H9 (cell line): ENCODE measurements around the gene PDE4B. TPM values are rescaled to one million over a fixed set of nuclear protein-coding genes. Genes with fewer than 3 reads are reported as not detected.

ENCODE experiments used
- DNase-seq: peaks from one replicate; pipeline ENCODE4 v3.0.0-alpha.2; 2017
- H2AFZ ChIP-seq: one replicate; pipeline ENCODE4 v1.6.1; 2013; ENCODE audit warnings: mild to moderate bottlenecking, low read length, control low read depth, moderate library complexity
- H2AK5ac ChIP-seq: 2 replicates; pipeline ENCODE4 v1.6.1; 2013; ENCODE audit warnings: low read length, control low read depth, mixed read lengths; ENCODE audit not compliant: insufficient read length
- H2BK120ac ChIP-seq: one replicate; pipeline ENCODE4 v1.6.1; 2013; ENCODE audit warnings: low read depth, mild to moderate bottlenecking, low read length, control low read depth, inconsistent platforms; ENCODE audit not compliant: poor library complexity, severe bottlenecking
- H2BK12ac ChIP-seq: 2 replicates; pipeline ENCODE4 v1.6.1; 2013; ENCODE audit warnings: low read length, control low read depth, mixed read lengths, low read depth; ENCODE audit not compliant: insufficient read length
- H2BK15ac ChIP-seq: 2 replicates; pipeline ENCODE4 v1.6.1; 2013; ENCODE audit warnings: low read depth, low read length, control low read depth
- H2BK20ac ChIP-seq: one replicate; pipeline ENCODE4 v1.6.1; 2013; ENCODE audit warnings: low read depth, mild to moderate bottlenecking, low read length, control low read depth, inconsistent platforms; ENCODE audit not compliant: poor library complexity, severe bottlenecking
- H2BK5ac ChIP-seq: 2 replicates; pipeline ENCODE4 v1.6.1; 2013; ENCODE audit warnings: low read length, control low read depth, mixed read lengths; ENCODE audit not compliant: insufficient read length
- H3K14ac ChIP-seq: 2 replicates; pipeline ENCODE4 v1.6.1; 2013; ENCODE audit warnings: low read length, control low read depth; ENCODE audit not compliant: insufficient read depth
- H3K18ac ChIP-seq: 2 replicates; pipeline ENCODE4 v1.6.1; 2013; ENCODE audit warnings: low read depth, mild to moderate bottlenecking, mixed read lengths, low read length, control low read depth; ENCODE audit not compliant: insufficient read length
- H3K23ac ChIP-seq: 2 replicates; pipeline ENCODE4 v1.6.1; 2013; ENCODE audit warnings: low read length, control low read depth, mixed read lengths, low read depth; ENCODE audit not compliant: insufficient read length
- H3K23me2 ChIP-seq: 2 replicates; pipeline ENCODE4 v1.6.1; 2013; ENCODE audit warnings: low read depth, mild to moderate bottlenecking, mixed read lengths, low read length, control low read depth; ENCODE audit not compliant: insufficient read length, poor library complexity, severe bottlenecking
- H3K27ac ChIP-seq: 2 replicates; pipeline ENCODE4 v1.5.1; 2013; ENCODE audit warnings: low read length, control low read depth, mixed read lengths, low read depth; ENCODE audit not compliant: insufficient read length
- H3K27me3 ChIP-seq: 2 replicates; pipeline ENCODE4 v1.6.1; 2013; ENCODE audit warnings: low read length, control low read depth, inconsistent platforms; ENCODE audit not compliant: insufficient read depth
- H3K4ac ChIP-seq: 2 replicates; pipeline ENCODE4 v1.6.1; 2013; ENCODE audit warnings: low read depth, mild to moderate bottlenecking, control low read depth, inconsistent platforms, low read length, moderate library complexity
- H3K4me1 ChIP-seq: 2 replicates; pipeline ENCODE4 v1.6.1; 2013; ENCODE audit warnings: low read length, control low read depth, inconsistent platforms; ENCODE audit not compliant: insufficient read depth
- H3K4me2 ChIP-seq: 2 replicates; pipeline ENCODE4 v1.6.1; 2013; ENCODE audit warnings: low read length, control low read depth, mixed read lengths; ENCODE audit not compliant: insufficient read length, insufficient read depth
- H3K56ac ChIP-seq: 2 replicates; pipeline ENCODE4 v1.6.1; 2013; ENCODE audit warnings: low read depth, mild to moderate bottlenecking, mixed read lengths, low read length, control low read depth; ENCODE audit not compliant: insufficient read length
- H3K79me1 ChIP-seq: 2 replicates; pipeline ENCODE4 v1.6.1; 2013; ENCODE audit warnings: low read depth, mild to moderate bottlenecking, moderate library complexity, low read length, control low read depth, inconsistent platforms; ENCODE audit not compliant: insufficient read depth, poor library complexity, severe bottlenecking
- H3K79me2 ChIP-seq: 2 replicates; pipeline ENCODE4 v1.6.1; 2013; ENCODE audit warnings: low read length, control low read depth, inconsistent platforms; ENCODE audit not compliant: insufficient read depth
- H3K9ac ChIP-seq: 2 replicates; pipeline ENCODE4 v1.6.1; 2013; ENCODE audit warnings: low read length, control low read depth, mixed read lengths; ENCODE audit not compliant: insufficient read length; ENCODE audit errors: extremely low read depth
- H3K9me3 ChIP-seq: one replicate; pipeline ENCODE4 v1.6.1; 2013; ENCODE audit warnings: low read depth, low read length, inconsistent platforms; ENCODE audit not compliant: control insufficient read depth
- H3T11ph ChIP-seq: one replicate; pipeline ENCODE4 v1.6.1; 2013; ENCODE audit warnings: mild to moderate bottlenecking, low read length, control low read depth, inconsistent platforms
- H4K20me1 ChIP-seq: one replicate; pipeline ENCODE4 v1.6.1; 2013; ENCODE audit not compliant: control insufficient read depth, insufficient read length, insufficient read depth
- H4K5ac ChIP-seq: 2 replicates; pipeline ENCODE4 v1.6.1; 2013; ENCODE audit warnings: low read depth, mild to moderate bottlenecking, mixed read lengths, low read length, control low read depth; ENCODE audit not compliant: insufficient read length
- H4K8ac ChIP-seq: replicated peaks from 2 replicates; pipeline ENCODE4 v1.6.1; 2013; ENCODE audit warnings: low read length, control low read depth, mixed read lengths, low read depth; ENCODE audit not compliant: insufficient read length
- H4K91ac ChIP-seq: 2 replicates; pipeline ENCODE4 v1.6.1; 2013; ENCODE audit warnings: low read depth, mild to moderate bottlenecking, moderate library complexity, mixed read lengths, low read length, control low read depth; ENCODE audit not compliant: insufficient read length
- H3K27ac Mint-ChIP-seq, 3 experiments: 2 replicates in 2 of 3; 3 replicates in 1 of 3; pipeline ENCODE4 v1.8.0; 2020 to 2021; ENCODE audit warnings: mixed read lengths in 3 of 3, mild to moderate bottlenecking in 1 of 3, moderate library complexity in 1 of 3
- H3K27me3 Mint-ChIP-seq: 2 replicates; pipeline ENCODE4 v1.8.0; 2021; ENCODE audit warnings: low read depth, mild to moderate bottlenecking, moderate library complexity, mixed read lengths
- H3K36me3 Mint-ChIP-seq, 3 experiments: 2 replicates in 2 of 3; 3 replicates in 1 of 3; pipeline ENCODE4 v1.8.0; 2020 to 2021; ENCODE audit warnings: low read depth in 3 of 3, mixed read lengths in 3 of 3; ENCODE audit not compliant: insufficient read depth in 1 of 3
- H3K4me1 Mint-ChIP-seq, 2 experiments: 2 replicates each; pipeline ENCODE4 v1.8.0; 2020; ENCODE audit warnings: mixed read lengths in 2 of 2
- H3K4me3 Mint-ChIP-seq, 2 experiments: 2 replicates in 1 of 2; 3 replicates in 1 of 2; pipeline ENCODE4 v1.8.0; 2020 to 2021; ENCODE audit warnings: mild to moderate bottlenecking in 2 of 2, mixed read lengths in 2 of 2, moderate library complexity in 1 of 2
- H3K9me3 Mint-ChIP-seq, 2 experiments: 2 replicates in 1 of 2; 3 replicates in 1 of 2; pipeline ENCODE4 v1.8.0; 2020; ENCODE audit warnings: mild to moderate bottlenecking in 2 of 2, mixed read lengths in 2 of 2, moderate library complexity in 1 of 2
- CTCF ChIP-seq: fragments of 200-600 bp; sonication (generic); conservative IDR thresholded peaks from 3 replicates; pipeline ENCODE4 v1.8.0; 2021; ENCODE audit warnings: antibody characterized with exemption, mild to moderate bottlenecking
- WGBS: extraction: QIAGEN DNeasy Blood & Tissue Kit; methylation state at CpG from one replicate; pipeline ENCODE4 v1.1.7; 2013; ENCODE audit warnings: missing lambda C conversion rate, low lambda C conversion rate, mixed read lengths; ENCODE audit not compliant: insufficient read length; ENCODE audit errors: extremely low coverage; 5-methylcytosine and 5-hydroxymethylcytosine counted together
- total RNA-seq: library from RNA; stranded (reverse); gene quantifications from 2 replicates; pipeline ENCODE4 v1.2.1, GENCODE V29; 2021

The PDE4B gene
- total RNA-seq, 1 experiment from 2014 or later: 19.8 TPM

- H3K9me3 ChIP-seq: no peaks in the 10 kb centered on the region
- no peak overlapping the region for H4K5ac ChIP-seq
- H2BK5ac ChIP-seq: no peak overlapping the region
- H3K79me2 ChIP-seq: no peaks in the 10 kb centered on the region
- H3K9ac ChIP-seq: no peak overlapping the region
- Mint-ChIP-seq H3K27me3 (no peaks in the 10 kb centered on the region), H3K4me1 (peaks cover 9 to 14% of the 10 kb centered on the region in 2 experiments; a peak in 3 of 4 replicates), H3K27ac (no peak overlapping the region), H3K4me3 (no peak overlapping the region), H3K36me3 (no peaks in the 10 kb centered on the region), H3K9me3 (no peaks in the 10 kb centered on the region)
- no peaks in the 10 kb centered on the region; the same call in 1 of the 2 replicates for H3K4me1 ChIP-seq
- no peaks in the 10 kb centered on the region for H3K27me3 ChIP-seq
- H3T11ph ChIP-seq: no peak overlapping the region
- H3K27ac ChIP-seq: no peak overlapping the region
- no peak overlapping the region for H2AFZ ChIP-seq
- H3K23me2 ChIP-seq: no peaks in the 10 kb centered on the region
- no peak overlapping the region for H4K8ac ChIP-seq
- WGBS: no CpG with 5 or more reads among the region's 3 CpGs
- H3K79me1 ChIP-seq: no peaks in the 10 kb centered on the region
- no peak overlapping the region for H2BK12ac ChIP-seq
- no peak overlapping the region for H3K18ac ChIP-seq
- H3K14ac ChIP-seq: no peak overlapping the region
- H3K4ac ChIP-seq: no peak overlapping the region
- H3K56ac ChIP-seq: no peak overlapping the region
- H4K91ac ChIP-seq: no peak overlapping the region
- no peak overlapping the region for H2BK15ac ChIP-seq
- no peak overlapping the region for H2BK20ac ChIP-seq
- H2AK5ac ChIP-seq: no peak overlapping the region
- no peaks in the 10 kb centered on the region for H4K20me1 ChIP-seq
- H3K4me2 ChIP-seq: no peak overlapping the region
- no peak overlapping the region for H2BK120ac ChIP-seq
- no peak for DNase-seq
- no peak for TF ChIP-seq CTCF
- H3K23ac ChIP-seq: no peak overlapping the region
Measured at GRCh38 chr1:66250075-66250474, 457.4 kb downstream of the PDE4B start.
